Transverse colon (tissue), 4 donors: ENCODE data around the gene DNER. TPM values are rescaled to one million over a fixed set of nuclear protein-coding genes. Genes with fewer than 3 reads are reported as not detected.

ENCODE experiments used
- DNase-seq: peaks from one replicate; pipeline ENCODE4 v3.0.0-alpha.2; 2019
- H3K27ac ChIP-seq, 4 donors: fragments of 200-600 bp; sonication (generic); 2 replicates each; pipeline ENCODE4 v1.5.1; 2016 to 2018; ENCODE audit warnings: inconsistent platforms in 4 of 4
- H3K27me3 ChIP-seq: fragments of 200-600 bp; sonication (generic); 2 replicates; pipeline ENCODE4 v1.5.1; 2017; ENCODE audit warnings: inconsistent platforms
- H3K36me3 ChIP-seq, 4 donors: fragments of 200-600 bp; sonication (generic); 2 replicates each; pipeline ENCODE4 v1.5.1; 2017 to 2019; ENCODE audit warnings: inconsistent platforms in 4 of 4
- H3K4me1 ChIP-seq, 4 donors: fragments of 200-600 bp; sonication (generic); 2 replicates each; pipeline ENCODE4 v1.5.1; 2017 to 2020; ENCODE audit warnings: inconsistent platforms in 4 of 4
- H3K4me3 ChIP-seq, 4 donors: fragments of 200-600 bp; sonication (generic); 1 replicate in 1 of 4; 2 replicates in 3 of 4; pipeline versions ENCODE4 v1.5.1 to v1.6.1; 2017 to 2019; ENCODE audit warnings: inconsistent platforms in 4 of 4
- H3K9me3 ChIP-seq, 2 donors: fragments of 200-600 bp; sonication (generic); 2 replicates each; pipeline ENCODE4 v1.5.1; 2017 to 2019; ENCODE audit warnings: inconsistent platforms in 2 of 2
- CTCF ChIP-seq, 5 experiments: fragments of 200-600 bp in 3 of 5; fragments of 450-650 bp in 2 of 5; sonication (generic) in 3 of 5; IDR thresholded peaks; 1 replicate in 2 of 5; 2 replicates in 3 of 5; pipeline ENCODE4 v1.5.1; 2016 to 2017; ENCODE audit warnings: antibody characterized with exemption in 5 of 5, inconsistent platforms in 3 of 5, mild to moderate bottlenecking in 2 of 5, moderate library complexity in 1 of 5
- EP300 ChIP-seq: sonication (generic); formaldehyde crosslinking; IDR thresholded peaks from one replicate; pipeline ENCODE4 v1.6.1; 2017; ENCODE audit warnings: antibody characterized with exemption, low read depth
- POLR2A ChIP-seq: fragments of 450-650 bp; IDR thresholded peaks from one replicate; pipeline ENCODE4 v1.6.1; 2016; ENCODE audit warnings: antibody characterized with exemption, mild to moderate bottlenecking, moderate library complexity
- POLR2AphosphoS5 ChIP-seq, 3 donors: sonication (generic); formaldehyde crosslinking; IDR thresholded peaks; one replicate each; pipeline ENCODE4 v1.6.1; 2016; ENCODE audit warnings: antibody characterized with exemption in 3 of 3
- WGBS, 2 donors: methylation state at CpG; one replicate each; pipeline ENCODE4 v1.1.5; 2018; ENCODE audit warnings: low coverage in 1 of 2; 5-methylcytosine and 5-hydroxymethylcytosine counted together
- in situ Hi-C, 4 donors: fragments of 200-750 bp; cut with MboI; loops; one replicate each; pipeline versions ENCODE4 v1.15.0 to v1.15.1; 2017; ENCODE audit warnings: low sequenced_read_pairs in 3 of 4, low pct_ligation_motif_present in 1 of 4, low pct_unique_long_range_greater_than_20kb in 1 of 4
- intact Hi-C: fragments of 100-400 bp; cut with DNase I; formaldehyde crosslinking; loops from one replicate; pipeline ENCODE4 v1.15.1; 2023; ENCODE audit warnings: low total_unique reads
- total RNA-seq, 4 donors: library from RNA; depleted of rRNA; stranded (reverse); fragments of >200 nt; gene quantifications; one replicate each; pipeline ENCODE4 v1.1.0, GENCODE V29; 2016

Gene DNER
- total RNA-seq, 4 donors from 2014 or later, result 1.9 to 4.9 (median 2.5) TPM

GRCh38 chr2:229601936-229602335 is 112.4 kb downstream of the DNER start:
- no peak for DNase-seq
- in situ Hi-C loops (no loop called here), intact Hi-C loops (no loop called here)
- Histone ChIP-seq H3K9me3 (no peaks in the 10 kb centered on the region), H3K36me3 (no peaks in the 10 kb centered on the region), H3K4me1 (no peaks in the 10 kb centered on the region), H3K27ac (no peak overlapping the region), H3K27me3 (no peaks in the 10 kb centered on the region), H3K4me3 (no peak overlapping the region)
- 62 to 81% methylated on average over 3 of the region's 3 CpGs for WGBS, 2 donors
- no peak for TF ChIP-seq POLR2AphosphoS5 (IDR thresholded peaks at IDR 0.05)
- TF ChIP-seq CTCF (IDR thresholded peaks at IDR 0.05), result no peak
- TF ChIP-seq POLR2A, result no peak
- no peak for TF ChIP-seq EP300

- DNase-seq, result no peak
- in situ Hi-C loops (no loop called here), intact Hi-C loops (no loop called here)
- 63 to 64% methylated on average over 2 of the region's 2 CpGs for WGBS, 2 donors
- Histone ChIP-seq H3K9me3 (no peaks in the 10 kb centered on the region), H3K4me1 (no peaks in the 10 kb centered on the region), H3K27ac (no peak overlapping the region), H3K36me3 (no peaks in the 10 kb centered on the region), H3K27me3 (no peaks in the 10 kb centered on the region), H3K4me3 (no peak overlapping the region)
- TF ChIP-seq POLR2A (no peak), POLR2AphosphoS5 (IDR thresholded peaks at IDR 0.05) (no peak), EP300 (no peak), CTCF (IDR thresholded peaks at IDR 0.05) (no peak)
Observed at GRCh38 chr2:229601396-229601795, 113.0 kb downstream of the DNER start.

- H3K9me3 ChIP-seq, result no peaks in the 10 kb centered on the region
- no peaks in the 10 kb centered on the region for H3K4me1 ChIP-seq
- H3K27ac ChIP-seq, result no peak overlapping the region
- intact Hi-C loops, result no loop called here
- no peaks in the 10 kb centered on the region for H3K36me3 ChIP-seq
- in situ Hi-C loops, result loop anchor here (25.0 kb wide), 3 partner anchors 161 to 911 kb away; no protein-coding TSS in a partner anchor
- TF ChIP-seq CTCF (IDR thresholded peaks at IDR 0.05) (no peak), POLR2A (no peak), EP300 (no peak), POLR2AphosphoS5 (IDR thresholded peaks at IDR 0.05) (no peak)
- DNase-seq, result no peak
- H3K27me3 ChIP-seq, result no peaks in the 10 kb centered on the region
- WGBS, 2 donors, result 69 to 74% methylated on average over 3 of the region's 3 CpGs
- no peak overlapping the region for H3K4me3 ChIP-seq
Observed at GRCh38 chr2:229598227-229598626, 116.1 kb downstream of the DNER start.

GRCh38 chr2:229596796-229597195 is 117.6 kb downstream of the DNER start:
- Histone ChIP-seq H3K27me3 (no peaks in the 10 kb centered on the region), H3K4me1 (no peaks in the 10 kb centered on the region), H3K9me3 (no peaks in the 10 kb centered on the region), H3K4me3 (no peak overlapping the region), H3K36me3 (no peaks in the 10 kb centered on the region), H3K27ac (no peak overlapping the region)
- in situ Hi-C loops, result loop anchor here (25.0 kb wide), 3 partner anchors 159 to 909 kb away; no protein-coding TSS in a partner anchor
- WGBS, 2 donors, result 62 to 100% methylated on average over 2 to 7 of the region's 7 CpGs
- no peak for TF ChIP-seq POLR2A
- TF ChIP-seq EP300, result no peak
- no peak for TF ChIP-seq CTCF (IDR thresholded peaks at IDR 0.05)
- no peak for TF ChIP-seq POLR2AphosphoS5 (IDR thresholded peaks at IDR 0.05)
- intact Hi-C loops, result no loop called here
- no peak for DNase-seq
